Measurements from ENCODE around the gene GAB3.
"Not testable (repeated sequence)": the region's sequence is repeated elsewhere in the genome, so short reads cannot be mapped to it uniquely, and the experiment has no call there.

Gene GAB3

GRCh38 chrX:154718616-154719015 is 32.3 kb downstream of the GAB3 start:
- no peak for DNase-seq

- DNase-seq, result no peak
Measured at GRCh38 chrX:154717824-154718223, 33.1 kb downstream of the GAB3 start.

GRCh38 chrX:154715825-154716224 is 35.1 kb downstream of the GAB3 start:
- DNase-seq, result no peak

- DNase-seq, result peak; percentile 51
Measured at GRCh38 chrX:154714925-154715324, 36.0 kb downstream of the GAB3 start.

GRCh38 chrX:154712781-154713740 is 37.8 kb downstream of the GAB3 start:
- peak; percentile 30 for DNase-seq

- DNase-seq, result no peak
Measured at GRCh38 chrX:154711264-154711663, 39.6 kb downstream of the GAB3 start.

GRCh38 chrX:154710309-154710708 is 40.6 kb downstream of the GAB3 start:
- no peak for DNase-seq

- DNase-seq, result no peak
Measured at GRCh38 chrX:154698630-154699248, 52.1 kb downstream of the GAB3 start.

- no peak for DNase-seq
Measured at GRCh38 chrX:154696676-154697045, 54.2 kb downstream of the GAB3 start.

GRCh38 chrX:154695911-154696675 is 54.8 kb downstream of the GAB3 start:
- no peak for DNase-seq

- DNase-seq, result no peak
Measured at GRCh38 chrX:154693394-154693793, 57.5 kb downstream of the GAB3 start.

- not testable (repeated sequence) for DNase-seq
Measured at GRCh38 chrX:154690438-154690837, 60.4 kb downstream of the GAB3 start.

- DNase-seq, result not testable (repeated sequence)
Measured at GRCh38 chrX:154672084-154672483, 78.8 kb downstream of the GAB3 start.

GRCh38 chrX:154670848-154671247 is 80.0 kb downstream of the GAB3 start:
- not testable (repeated sequence) for DNase-seq

- no peak for DNase-seq
Measured at GRCh38 chrX:154661899-154662298, 89.0 kb downstream of the GAB3 start.

- no peak for DNase-seq
Measured at GRCh38 chrX:154661170-154661569, 89.7 kb downstream of the GAB3 start.

GRCh38 chrX:154660541-154660940 is 90.3 kb downstream of the GAB3 start:
- DNase-seq, result no peak

- no peak for DNase-seq
Measured at GRCh38 chrX:154658957-154659356, 91.9 kb downstream of the GAB3 start.

- no peak for DNase-seq
Measured at GRCh38 chrX:154658187-154658586, 92.7 kb downstream of the GAB3 start.

- DNase-seq, result no peak
Measured at GRCh38 chrX:154657226-154657805, 93.6 kb downstream of the GAB3 start.

GRCh38 chrX:154655786-154656185 is 95.1 kb downstream of the GAB3 start:
- DNase-seq, result no peak

- no peak for DNase-seq
Measured at GRCh38 chrX:154655346-154655745, 95.5 kb downstream of the GAB3 start.

GRCh38 chrX:154654925-154655324 is 96.0 kb downstream of the GAB3 start:
- no peak for DNase-seq

All from stimulated activated CD4-positive, alpha-beta T cell treated with anti-CD3 and anti-CD28 coated beads, Interleukin-4, amount 100 ng/mL, for 24 hours (primary cell).